HG02642 (cell line): ENCODE data around the gene F10.

ENCODE experiments used
- ATAC-seq: cut with Tn5 transposase; IDR thresholded peaks from one replicate; pipeline ENCODE4 v1.9.1; 2021; ENCODE audit warnings: mild to moderate bottlenecking; ENCODE audit not compliant: unreplicated experiment, poor library complexity

F10 gene

GRCh38 chr13:113187263-113187669, 64.7 kb downstream of the F10 start:
- ATAC-seq, result no peak

- ATAC-seq, result no peak
These were observed 65.5 kb downstream of the F10 start for GRCh38 chr13:113187883-113188665.

GRCh38 chr13:113190181-113190580, 67.6 kb downstream of the F10 start:
- ATAC-seq, result no peak

- no peak for ATAC-seq
These were observed 69.7 kb downstream of the F10 start for GRCh38 chr13:113192279-113192678.

- no peak for ATAC-seq
These were observed 70.3 kb downstream of the F10 start for GRCh38 chr13:113192902-113193301.

- ATAC-seq, result no peak
These were observed 72.8 kb downstream of the F10 start for GRCh38 chr13:113195360-113195759.

- ATAC-seq, result no peak
These were observed 74.6 kb downstream of the F10 start for GRCh38 chr13:113196970-113197737.
